GM12872 (cell line): ENCODE data around the gene TMEM63B.
A peak's percentile ranks its signal among the peaks of the same experiment; 100 is the strongest.

Source experiments
- CTCF ChIP-seq: IDR thresholded peaks from 3 replicates; pipeline ENCODE4 v1.5.1; 2011; ENCODE audit warnings: low read depth, mild to moderate bottlenecking, low read length, moderate library complexity; ENCODE audit not compliant: insufficient read depth

Gene TMEM63B

GRCh38 chr6:44100088-44100550 lies 27.2 kb upstream of the TMEM63B start:
- peak; percentile 74 for TF ChIP-seq CTCF

- TF ChIP-seq CTCF = no peak
Observed at GRCh38 chr6:44101832-44102231, 25.5 kb upstream of the TMEM63B start.

GRCh38 chr6:44102527-44102926 lies 24.8 kb upstream of the TMEM63B start:
- TF ChIP-seq CTCF = no peak

GRCh38 chr6:44104481-44105021 lies 22.8 kb upstream of the TMEM63B start:
- no peak for TF ChIP-seq CTCF

GRCh38 chr6:44105146-44105545 lies 22.2 kb upstream of the TMEM63B start:
- TF ChIP-seq CTCF = no peak

GRCh38 chr6:44105993-44106740 lies 21.2 kb upstream of the TMEM63B start:
- TF ChIP-seq CTCF = no peak

GRCh38 chr6:44107017-44107416 lies 20.3 kb upstream of the TMEM63B start:
- TF ChIP-seq CTCF = no peak
